ENCODE results near the gene SOX2.
"Not testable (repeated sequence)": the region's sequence is repeated elsewhere in the genome, so short reads cannot be mapped to it uniquely, and the experiment has no call there.

Gene SOX2

GRCh38 chr3:181738551-181738950, 26.8 kb downstream of the SOX2 start:
- Histone ChIP-seq H3K4me1 (ENCODE audit: insufficient read depth, low read length) (peaks cover 9% of the 10 kb centered on the region), H3K9ac (ENCODE audit: low read depth, low read length) (no peak overlapping the region), H3K9me3 (ENCODE audit: control insufficient read depth, insufficient read depth, low read length) (no peaks in the 10 kb centered on the region), H3K36me3 (ENCODE audit: insufficient read depth, low read length) (no peaks in the 10 kb centered on the region)

- no peaks in the 10 kb centered on the region for H3K9me3 ChIP-seq (ENCODE audit: control insufficient read depth, insufficient read depth, low read length)
- H3K36me3 ChIP-seq (ENCODE audit: insufficient read depth, low read length), result no peaks in the 10 kb centered on the region
- H3K9ac ChIP-seq (ENCODE audit: low read depth, low read length), result no peak overlapping the region
- peaks cover 9% of the 10 kb centered on the region for H3K4me1 ChIP-seq (ENCODE audit: insufficient read depth, low read length)
These were observed 27.9 kb downstream of the SOX2 start for GRCh38 chr3:181739628-181740027.

DNA sequence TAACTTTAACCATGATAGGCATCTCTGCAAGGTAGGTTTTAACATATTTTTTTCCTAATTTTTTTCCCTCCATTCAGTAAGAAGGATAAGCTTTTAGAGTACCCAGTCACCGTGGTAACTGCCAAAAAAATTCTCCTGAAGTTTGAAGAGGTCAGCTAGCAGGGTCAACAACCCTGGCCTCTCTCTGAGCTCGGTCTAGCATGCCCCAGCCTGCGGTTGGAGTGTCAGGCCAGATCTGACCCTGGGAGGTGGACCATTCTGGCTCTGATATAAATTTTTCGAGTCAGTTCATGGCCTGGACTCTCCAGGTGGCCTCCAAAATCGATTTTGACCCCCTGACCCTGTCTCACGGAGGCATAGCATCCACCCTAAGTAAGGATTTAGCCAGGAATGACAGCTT, 29.7 kb downstream of the SOX2 start:
- H3K4me1 ChIP-seq (ENCODE audit: insufficient read depth, low read length), result peaks cover 9% of the 10 kb centered on the region

DNA sequence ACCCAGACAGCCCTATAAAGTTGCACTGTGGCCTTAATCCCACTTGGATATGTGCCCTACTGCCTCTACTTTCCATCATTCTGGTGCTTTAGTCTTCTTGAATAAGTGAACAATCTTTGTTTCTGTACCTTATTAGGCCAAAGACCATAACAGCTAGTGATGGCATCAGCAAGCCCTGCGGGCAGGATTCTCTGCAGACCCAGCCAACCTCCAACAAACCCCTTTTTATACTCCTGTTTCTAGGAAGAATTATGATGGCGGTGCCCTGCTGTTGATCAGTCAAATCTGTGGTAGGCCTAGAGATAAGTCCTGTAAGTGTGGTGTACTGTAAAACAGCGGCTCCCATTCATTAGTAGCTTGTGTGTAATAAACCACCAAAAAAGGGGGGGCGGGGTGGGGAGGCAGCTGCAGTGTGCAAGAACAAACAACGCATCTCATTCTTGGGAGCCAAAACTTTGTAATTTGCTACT, 40.5 kb downstream of the SOX2 start:
- Histone ChIP-seq H3K4me1 (ENCODE audit: insufficient read depth, low read length) (peaks cover 32% of the 10 kb centered on the region), H3K36me3 (ENCODE audit: insufficient read depth, low read length) (no peaks in the 10 kb centered on the region), H3K9me3 (ENCODE audit: control insufficient read depth, insufficient read depth, low read length) (no peaks in the 10 kb centered on the region), H3K9ac (ENCODE audit: low read depth, low read length) (no peak overlapping the region)

More for the DNA sequence above, 29.7 kb downstream of the SOX2 start:
- Histone ChIP-seq H3K36me3 (ENCODE audit: insufficient read depth, low read length) (no peaks in the 10 kb centered on the region), H3K9ac (ENCODE audit: low read depth, low read length) (no peak overlapping the region), H3K9me3 (ENCODE audit: control insufficient read depth, insufficient read depth, low read length) (no peaks in the 10 kb centered on the region)

- Histone ChIP-seq H3K36me3 (ENCODE audit: insufficient read depth, low read length) (no peaks in the 10 kb centered on the region), H3K9me3 (ENCODE audit: control insufficient read depth, insufficient read depth, low read length) (no peaks in the 10 kb centered on the region), H3K9ac (ENCODE audit: low read depth, low read length) (no peak overlapping the region), H3K4me1 (ENCODE audit: insufficient read depth, low read length) (peaks cover 43% of the 10 kb centered on the region)
These were observed 41.7 kb downstream of the SOX2 start for GRCh38 chr3:181753391-181753790.

- Histone ChIP-seq H3K36me3 (ENCODE audit: insufficient read depth, low read length) (no peaks in the 10 kb centered on the region), H3K4me1 (ENCODE audit: insufficient read depth, low read length) (peaks cover 50% of the 10 kb centered on the region), H3K9me3 (ENCODE audit: control insufficient read depth, insufficient read depth, low read length) (no peaks in the 10 kb centered on the region), H3K9ac (ENCODE audit: low read depth, low read length) (0 out of 2 replicates have a peak overlapping the region, but pooled peaks have one; percentile 11)
These were observed 44.2 kb downstream of the SOX2 start for GRCh38 chr3:181755959-181756358.

- Histone ChIP-seq H3K36me3 (ENCODE audit: insufficient read depth, low read length) (no peaks in the 10 kb centered on the region), H3K4me1 (ENCODE audit: insufficient read depth, low read length) (peaks cover 50% of the 10 kb centered on the region), H3K9ac (ENCODE audit: low read depth, low read length) (no peak overlapping the region), H3K9me3 (ENCODE audit: control insufficient read depth, insufficient read depth, low read length) (no peaks in the 10 kb centered on the region)
These were observed 45.0 kb downstream of the SOX2 start for GRCh38 chr3:181756645-181757297.

DNA sequence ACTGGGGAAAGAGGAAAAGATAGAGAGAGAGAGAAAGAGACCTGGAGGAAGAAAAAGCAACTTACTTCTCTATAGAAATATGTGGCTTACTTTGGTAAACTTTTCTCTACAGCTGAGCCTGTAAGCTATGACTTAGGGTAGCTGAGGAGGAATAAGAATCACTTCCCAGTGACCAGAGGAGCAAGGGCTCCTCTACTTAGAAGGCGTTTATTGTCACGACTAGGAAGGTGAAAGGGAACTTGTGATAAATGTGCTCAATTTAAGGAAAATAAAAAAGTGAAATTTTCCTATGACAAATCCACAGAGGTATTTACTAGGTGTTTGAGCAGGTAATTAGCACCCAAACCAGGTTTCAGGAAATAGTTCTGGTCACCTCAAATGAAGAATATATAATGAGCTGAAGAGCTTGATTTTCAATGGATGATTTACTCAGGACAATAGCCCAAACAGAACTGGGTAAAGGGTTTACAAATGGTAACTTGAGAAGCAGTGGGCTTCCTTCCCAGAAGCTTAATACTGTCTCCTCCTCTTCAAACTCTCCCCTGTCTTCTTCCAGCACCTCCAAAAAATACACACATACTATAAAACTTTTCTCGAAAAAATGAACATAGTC, 46.1 kb downstream of the SOX2 start:
- Histone ChIP-seq H3K9ac (ENCODE audit: low read depth, low read length) (no peak overlapping the region), H3K4me1 (ENCODE audit: insufficient read depth, low read length) (peaks cover 50% of the 10 kb centered on the region), H3K9me3 (ENCODE audit: control insufficient read depth, insufficient read depth, low read length) (no peaks in the 10 kb centered on the region), H3K36me3 (ENCODE audit: insufficient read depth, low read length) (no peaks in the 10 kb centered on the region)

GRCh38 chr3:181761906-181762305, 50.2 kb downstream of the SOX2 start:
- Histone ChIP-seq H3K36me3 (ENCODE audit: insufficient read depth, low read length) (no peaks in the 10 kb centered on the region), H3K4me1 (ENCODE audit: insufficient read depth, low read length) (peaks cover 23% of the 10 kb centered on the region), H3K9me3 (ENCODE audit: control insufficient read depth, insufficient read depth, low read length) (no peaks in the 10 kb centered on the region), H3K9ac (ENCODE audit: low read depth, low read length) (no peak overlapping the region)

- H3K9me3 ChIP-seq (ENCODE audit: control insufficient read depth, insufficient read depth, low read length); H3K36me3 ChIP-seq (ENCODE audit: insufficient read depth, low read length); H3K9ac ChIP-seq (ENCODE audit: low read depth, low read length); H3K4me1 ChIP-seq (ENCODE audit: insufficient read depth, low read length): not testable (repeated sequence)
These were observed 52.3 kb downstream of the SOX2 start for GRCh38 chr3:181764033-181764432.
